ACC112 (cell line): ENCODE measurements around the gene TFF2.

Source experiments
- H2AFZ ChIP-seq: fragments of 200-600 bp; sonication (generic); one replicate; pipeline ENCODE4 v1.6.0; 2017; ENCODE audit warnings: antibody characterized with exemption, low read length; ENCODE audit not compliant: unreplicated experiment
- H3K27ac ChIP-seq: fragments of 200-600 bp; sonication (generic); 2 replicates; pipeline ENCODE4 v1.5.1; 2014; ENCODE audit warnings: low read depth, mild to moderate bottlenecking, antibody characterized with exemption, low read length, moderate library complexity
- H3K27me3 ChIP-seq: fragments of 200-600 bp; sonication (generic); 2 replicates; pipeline ENCODE4 v1.6.1; 2014; ENCODE audit warnings: mild to moderate bottlenecking, antibody characterized with exemption, low read length, moderate library complexity, mixed read lengths; ENCODE audit not compliant: insufficient read depth
- H3K36me3 ChIP-seq: fragments of 200-600 bp; sonication (generic); 2 replicates; pipeline ENCODE4 v1.6.1; 2016; ENCODE audit warnings: mild to moderate bottlenecking, antibody characterized with exemption, low read length, moderate library complexity, mixed read lengths; ENCODE audit not compliant: insufficient read depth
- H3K4me1 ChIP-seq: fragments of 200-600 bp; sonication (generic); one replicate; pipeline ENCODE4 v1.6.1; 2016; ENCODE audit warnings: low read length, mixed read lengths; ENCODE audit not compliant: insufficient read depth, unreplicated experiment, control insufficient read depth
- H3K4me3 ChIP-seq: fragments of 200-600 bp; sonication (generic); 2 replicates; pipeline ENCODE4 v1.5.1; 2014; ENCODE audit warnings: mild to moderate bottlenecking, low read depth, low read length
- H3K79me2 ChIP-seq: fragments of 200-600 bp; sonication (generic); one replicate; pipeline ENCODE4 v1.6.0; 2016; ENCODE audit warnings: low read length; ENCODE audit not compliant: control insufficient read depth, unreplicated experiment, insufficient read depth

The TFF2 gene

GRCh38 chr21:42310411-42311001, 40.3 kb downstream of the TFF2 start:
- Histone ChIP-seq H3K4me3 (no peak overlapping the region), H3K27me3 (peaks cover 81% of the 10 kb centered on the region), H3K4me1 (no peaks in the 10 kb centered on the region), H2AFZ (no peak overlapping the region), H3K27ac (no peak overlapping the region), H3K79me2 (no peaks in the 10 kb centered on the region), H3K36me3 (no peaks in the 10 kb centered on the region)

GRCh38 chr21:42309753-42310213, 41.0 kb downstream of the TFF2 start:
- Histone ChIP-seq H3K79me2 (no peaks in the 10 kb centered on the region), H3K4me1 (no peaks in the 10 kb centered on the region), H3K27ac (no peak overlapping the region), H3K36me3 (no peaks in the 10 kb centered on the region), H3K4me3 (no peak overlapping the region), H3K27me3 (peaks cover 76% of the 10 kb centered on the region), H2AFZ (no peak overlapping the region)

- no peaks in the 10 kb centered on the region for H3K79me2 ChIP-seq
- H3K27me3 ChIP-seq = peaks cover 76% of the 10 kb centered on the region
- no peak overlapping the region for H3K27ac ChIP-seq
- H2AFZ ChIP-seq = no peak overlapping the region
- no peaks in the 10 kb centered on the region for H3K36me3 ChIP-seq
- no peak overlapping the region for H3K4me3 ChIP-seq
- H3K4me1 ChIP-seq = no peaks in the 10 kb centered on the region
These were observed 41.7 kb downstream of the TFF2 start for GRCh38 chr21:42308914-42309752.

- Histone ChIP-seq H3K4me1 (no peaks in the 10 kb centered on the region), H3K27ac (no peak overlapping the region), H3K4me3 (no peak overlapping the region), H2AFZ (no peak overlapping the region), H3K79me2 (no peaks in the 10 kb centered on the region), H3K36me3 (no peaks in the 10 kb centered on the region), H3K27me3 (peaks cover 76% of the 10 kb centered on the region)
These were observed 42.5 kb downstream of the TFF2 start for GRCh38 chr21:42308161-42308913.

- Histone ChIP-seq H3K36me3 (no peaks in the 10 kb centered on the region), H3K4me1 (no peaks in the 10 kb centered on the region), H3K27me3 (peaks cover 77% of the 10 kb centered on the region), H3K4me3 (no peak overlapping the region), H3K27ac (no peak overlapping the region), H3K79me2 (no peaks in the 10 kb centered on the region), H2AFZ (no peak overlapping the region)
These were observed 43.7 kb downstream of the TFF2 start for GRCh38 chr21:42307106-42307505.

- H3K79me2 ChIP-seq = no peaks in the 10 kb centered on the region
- H3K27me3 ChIP-seq = peaks cover 76% of the 10 kb centered on the region
- no peaks in the 10 kb centered on the region for H3K36me3 ChIP-seq
- H3K27ac ChIP-seq = no peak overlapping the region
- no peak overlapping the region for H3K4me3 ChIP-seq
- no peak overlapping the region for H2AFZ ChIP-seq
- no peaks in the 10 kb centered on the region for H3K4me1 ChIP-seq
These were observed 44.3 kb downstream of the TFF2 start for GRCh38 chr21:42306366-42307035.

- H3K4me1 ChIP-seq = no peaks in the 10 kb centered on the region
- peaks cover 76% of the 10 kb centered on the region for H3K27me3 ChIP-seq
These were observed 45.1 kb downstream of the TFF2 start for GRCh38 chr21:42305707-42306147.

GRCh38 chr21:42304556-42305454, 46.0 kb downstream of the TFF2 start:
- Histone ChIP-seq H3K27me3 (peaks cover 76% of the 10 kb centered on the region), H3K4me1 (no peaks in the 10 kb centered on the region), H3K79me2 (no peaks in the 10 kb centered on the region), H3K27ac (no peak overlapping the region), H3K4me3 (no peak overlapping the region), H2AFZ (no peak overlapping the region), H3K36me3 (no peaks in the 10 kb centered on the region)

More at GRCh38 chr21:42305707-42306147, 45.1 kb downstream of the TFF2 start:
- Histone ChIP-seq H3K36me3 (no peaks in the 10 kb centered on the region), H3K27ac (no peak overlapping the region), H3K79me2 (no peaks in the 10 kb centered on the region), H2AFZ (no peak overlapping the region), H3K4me3 (no peak overlapping the region)

- no peak overlapping the region for H3K4me3 ChIP-seq
- H3K36me3 ChIP-seq = no peaks in the 10 kb centered on the region
- H2AFZ ChIP-seq = no peak overlapping the region
- no peak overlapping the region for H3K27ac ChIP-seq
- H3K4me1 ChIP-seq = no peaks in the 10 kb centered on the region
- H3K79me2 ChIP-seq = no peaks in the 10 kb centered on the region
- H3K27me3 ChIP-seq = peaks cover 76% of the 10 kb centered on the region
These were observed 47.4 kb downstream of the TFF2 start for GRCh38 chr21:42303443-42303842.
